B cell (primary cell): ENCODE measurements around the gene DCAF15. TPM values are rescaled to one million over a fixed set of nuclear protein-coding genes. Genes with fewer than 3 reads are reported as not detected.
A peak's percentile ranks its signal among the peaks of the same experiment; 100 is the strongest.

Source experiments
- ATAC-seq: fragments of 200-7000 bp; cut with Tn5 transposase; one replicate; pipeline ENCODE4 v1.10.0; 2021; ENCODE audit warnings: low read depth, mild to moderate bottlenecking, moderate number of reproducible peaks, moderate library complexity
- CTCF ChIA-PET: fragments of 350-600 bp; sonication (Branson Sonifier 250); formaldehyde crosslinking; loops from one replicate; lab custom pipeline; 2021; ENCODE audit warnings: antibody characterized with exemption, inconsistent platforms; lab: Charles Lee
- POLR2A ChIA-PET: fragments of 350-600 bp; sonication (Branson Sonifier 250); formaldehyde crosslinking; loops from one replicate; lab custom pipeline; 2021; ENCODE audit warnings: antibody characterized with exemption; lab: Charles Lee
- DNase-seq: peaks from one replicate; pipeline ENCODE4 v3.0.0; 2013
- H2AFZ ChIP-seq: 2 replicates; pipeline ENCODE4 v1.6.1; 2012; ENCODE audit warnings: mild to moderate bottlenecking, low read depth, low read length; ENCODE audit not compliant: insufficient read depth, poor library complexity, severe bottlenecking
- H3K27ac ChIP-seq, 2 donors: 1 replicate in 1 of 2; 2 replicates in 1 of 2; pipeline ENCODE4 v1.5.1; 2012 to 2013; ENCODE audit warnings: low read length in 2 of 2, mild to moderate bottlenecking in 2 of 2, moderate library complexity in 1 of 2
- H3K27me3 ChIP-seq, 4 experiments: fragments of 200-600 bp in 1 of 4; sonication (generic) in 1 of 4; replicated peaks in 1 of 4; 1 replicate in 2 of 4; 2 replicates in 2 of 4; pipeline versions ENCODE4 v1.6.1 to v1.7.0; 2013 to 2016; ENCODE audit warnings: low read length in 3 of 4, mild to moderate bottlenecking in 2 of 4, mixed read lengths in 1 of 4, moderate library complexity in 1 of 4; ENCODE audit not compliant: insufficient read depth in 4 of 4, control insufficient read depth in 3 of 4; ENCODE audit errors: control extremely low read depth in 1 of 4
- H3K36me3 ChIP-seq, 2 experiments: replicated peaks in 1 of 2; 1 replicate in 1 of 2; 2 replicates in 1 of 2; pipeline versions ENCODE4 v1.6.1 to v1.7.1; 2013; ENCODE audit warnings: low read length in 1 of 2; ENCODE audit not compliant: insufficient read depth in 2 of 2, control insufficient read depth in 1 of 2; ENCODE audit errors: control extremely low read depth in 1 of 2, extremely low read depth in 1 of 2
- H3K4me1 ChIP-seq, 2 donors: fragments of 200-600 bp in 1 of 2; sonication (generic) in 1 of 2; 1 replicate in 1 of 2; 2 replicates in 1 of 2; pipeline versions ENCODE4 v1.5.1 to v1.6.1; 2013 to 2017; ENCODE audit warnings: low read length in 2 of 2; ENCODE audit not compliant: control insufficient read depth in 2 of 2, insufficient read depth in 2 of 2
- H3K4me2 ChIP-seq: replicated peaks from 2 replicates; pipeline ENCODE3; 2012; ENCODE audit warnings: mild to moderate bottlenecking, low read depth, low read length; ENCODE audit not compliant: poor library complexity, severe bottlenecking
- H3K4me3 ChIP-seq, 5 experiments: fragments of 200-600 bp in 1 of 5; sonication (generic) in 1 of 5; 1 replicate in 3 of 5; 2 replicates in 2 of 5; pipeline versions ENCODE4 v1.5.1 to v1.7.0; 2011 to 2016; ENCODE audit warnings: low read length in 4 of 5, mild to moderate bottlenecking in 4 of 5, low read depth in 2 of 5, control low read depth in 1 of 5, moderate library complexity in 1 of 5; ENCODE audit not compliant: insufficient read depth in 1 of 5; ENCODE audit errors: control extremely low read depth in 1 of 5, extremely low read depth in 1 of 5
- H3K79me2 ChIP-seq: fragments of 200-600 bp; sonication (generic); one replicate; pipeline ENCODE4 v1.6.0; 2016; ENCODE audit warnings: low read length; ENCODE audit not compliant: control insufficient read depth, insufficient read depth
- H3K9ac ChIP-seq: fragments of 200-600 bp; sonication (generic); 2 replicates; pipeline ENCODE4 v1.6.1; 2017; ENCODE audit warnings: mild to moderate bottlenecking, low read length, moderate library complexity
- H3K9me3 ChIP-seq, 3 donors: one replicate each; pipeline versions ENCODE4 v1.6.1 to v1.7.1; 2013; ENCODE audit warnings: low read length in 2 of 3; ENCODE audit not compliant: control insufficient read depth in 2 of 3, insufficient read depth in 1 of 3; ENCODE audit errors: control extremely low read depth in 1 of 3
- H4K20me1 ChIP-seq: 2 replicates; pipeline ENCODE4 v1.6.0; 2012; ENCODE audit warnings: mild to moderate bottlenecking, low read length; ENCODE audit not compliant: insufficient read depth, control insufficient read depth, poor library complexity, severe bottlenecking
- H3K27ac Mint-ChIP-seq: one replicate; pipeline ENCODE4 v1.8.0; 2021; ENCODE audit warnings: mixed read lengths
- H3K27me3 Mint-ChIP-seq: one replicate; pipeline ENCODE4 v1.8.0; 2021; ENCODE audit warnings: mixed read lengths
- H3K4me1 Mint-ChIP-seq: one replicate; pipeline ENCODE4 v1.8.0; 2021; ENCODE audit warnings: mixed read lengths
- H3K4me3 Mint-ChIP-seq: one replicate; pipeline ENCODE4 v1.8.0; 2021; ENCODE audit warnings: mixed read lengths
- H3K9me3 Mint-ChIP-seq: one replicate; pipeline ENCODE4 v1.8.0; 2022; ENCODE audit warnings: mixed read lengths; ENCODE audit not compliant: insufficient read depth
- CTCF ChIP-seq: fragments of 200-600 bp; IDR thresholded peaks from one replicate; pipeline ENCODE4 v1.8.0; 2022; ENCODE audit warnings: antibody characterized with exemption, mild to moderate bottlenecking
- EZH2 ChIP-seq: IDR thresholded peaks from 2 replicates; pipeline ENCODE4 v1.6.1; 2012; ENCODE audit warnings: borderline replicate concordance, low read depth, mild to moderate bottlenecking, moderate library complexity, low read length; ENCODE audit not compliant: insufficient read depth, poor library complexity, severe bottlenecking
- whole genome bisulfite sequencing: methylation state at CpG from one replicate; pipeline ENCODE4 v1.1.5; 2013; ENCODE audit warnings: missing lambda C conversion rate; ENCODE audit not compliant: insufficient coverage; 5-methylcytosine and 5-hydroxymethylcytosine counted together
- intact Hi-C: fragments of 100-400 bp; cut with micrococcal nuclease; formaldehyde crosslinking; loops from one replicate; pipeline ENCODE4 v1.10.0; 2022
- polyA plus RNA-seq: library from polyadenylated mRNA; depleted of rRNA; stranded (reverse); fragments of >200 nt; gene quantifications from 2 replicates; pipeline ENCODE4 v1.2.3, GENCODE V29; 2012
- total RNA-seq, 2 donors: library from RNA; stranded (reverse); fragments of 120-200 nt in 1 of 2; gene quantifications; 1 replicate in 1 of 2; 2 replicates in 1 of 2; pipeline versions ENCODE4 v1.2.3 to v1.2.4, GENCODE V29; 2013 to 2022

Gene DCAF15
- total and polyA plus RNA-seq, 2 donors (not counting 1 experiment from before 2014, with no cell fraction given), result 116 to 157 TPM

- intact Hi-C loops, result loop anchor here (1.0 to 5.0 kb wide), 10 partner anchors 9 to 904 kb away; partner anchors contain the start of genes ADGRE5, DCAF15, LYL1 and ZSWIM4
- Histone ChIP-seq H3K36me3 (no peaks in the 10 kb centered on the region), H4K20me1 (no peaks in the 10 kb centered on the region), H3K4me2 (peak within 1 kb of the TSS; percentile 87), H3K4me1 (peaks cover 42 to 49% of the 10 kb centered on the region in 2 donors), H3K9me3 (no peaks in the 10 kb centered on the region), H3K27ac (peak within 1 kb of the TSS; percentile 99 to 100), H3K4me3 (peak within 1 kb of the TSS; percentile 74 to 96 (median 82)), H3K79me2 (peaks cover 10% of the 10 kb centered on the region), H3K27me3 (no peaks in the 10 kb centered on the region), H2AFZ (peak within 1 kb of the TSS; percentile 74), H3K9ac (peak within 1 kb of the TSS; percentile 100)
- no peaks in the 10 kb centered on the region for H3K9me3 Mint-ChIP-seq
- ChIA-PET CTCF (interaction anchor here (0.6 to 2.2 kb wide), 6 partner anchors 24 to 1236 kb away, joined by 3 to 12 read pairs (median 4); partner anchors contain the start of gene IL27RA), POLR2A (interaction anchor here (0.5 to 5.0 kb wide), 16 partner anchors 9 to 1943 kb away, joined by 3 to 42 read pairs (median 6); partner anchors contain the start of genes ASF1B, IL27RA and RLN3)
- H3K27me3 Mint-ChIP-seq, result no peaks in the 10 kb centered on the region
- peak within 1 kb of the TSS; percentile 90 for H3K4me3 Mint-ChIP-seq
- H3K27ac Mint-ChIP-seq, result peak within 1 kb of the TSS; percentile 97
- WGBS, result under 1% methylated on average over 49 of the region's 58 CpGs
- H3K4me1 Mint-ChIP-seq, result peaks cover 47% of the 10 kb centered on the region
- DNase-seq (peak; percentile 99), ATAC-seq (peak; percentile 70)
- TF ChIP-seq EZH2 (no peak), CTCF (no peak)
Observed at GRCh38 chr19:14006085-14006765, 53.9 kb downstream of the DCAF15 start, which contains the start of gene RFX1. TSS of gene RFX1 (minus strand) at chr19:14006320. CDS start at chr19:13993843, 12,477 bp downstream.
